Tibial nerve (tissue), 4 donors: ENCODE measurements around the gene TRAF7.

ENCODE experiments used
- CTCF ChIP-seq, 5 experiments: fragments of 200-600 bp in 3 of 5; fragments of 450-650 bp in 2 of 5; sonication (generic) in 3 of 5; IDR thresholded peaks; one replicate each; pipeline ENCODE4 v1.5.1; 2016 to 2019; ENCODE audit warnings: antibody characterized with exemption in 5 of 5, mild to moderate bottlenecking in 3 of 5, moderate library complexity in 2 of 5
- EP300 ChIP-seq, 2 donors: sonication (generic); formaldehyde crosslinking; IDR thresholded peaks; one replicate each; pipeline ENCODE4 v1.6.1; 2017; ENCODE audit warnings: antibody characterized with exemption in 2 of 2, mild to moderate bottlenecking in 1 of 2

- TF ChIP-seq CTCF (IDR thresholded peaks at IDR 0.05), result peak in 2 of 5 experiments; percentile 29 to 45
- no peak for TF ChIP-seq EP300 (IDR thresholded peaks at IDR 0.05)
These were observed 6.6 kb upstream of the TRAF7 start for GRCh38 chr16:2148714-2149629.
